ENCODE data around the gene GABPA. TPM values are rescaled to one million over a fixed set of nuclear protein-coding genes. Genes with fewer than 3 reads are reported as not detected.

Gene GABPA
- total RNA-seq, 1 donor from 2014 or later, result 15.8 TPM

- TF ChIP-seq, protein P1, sequence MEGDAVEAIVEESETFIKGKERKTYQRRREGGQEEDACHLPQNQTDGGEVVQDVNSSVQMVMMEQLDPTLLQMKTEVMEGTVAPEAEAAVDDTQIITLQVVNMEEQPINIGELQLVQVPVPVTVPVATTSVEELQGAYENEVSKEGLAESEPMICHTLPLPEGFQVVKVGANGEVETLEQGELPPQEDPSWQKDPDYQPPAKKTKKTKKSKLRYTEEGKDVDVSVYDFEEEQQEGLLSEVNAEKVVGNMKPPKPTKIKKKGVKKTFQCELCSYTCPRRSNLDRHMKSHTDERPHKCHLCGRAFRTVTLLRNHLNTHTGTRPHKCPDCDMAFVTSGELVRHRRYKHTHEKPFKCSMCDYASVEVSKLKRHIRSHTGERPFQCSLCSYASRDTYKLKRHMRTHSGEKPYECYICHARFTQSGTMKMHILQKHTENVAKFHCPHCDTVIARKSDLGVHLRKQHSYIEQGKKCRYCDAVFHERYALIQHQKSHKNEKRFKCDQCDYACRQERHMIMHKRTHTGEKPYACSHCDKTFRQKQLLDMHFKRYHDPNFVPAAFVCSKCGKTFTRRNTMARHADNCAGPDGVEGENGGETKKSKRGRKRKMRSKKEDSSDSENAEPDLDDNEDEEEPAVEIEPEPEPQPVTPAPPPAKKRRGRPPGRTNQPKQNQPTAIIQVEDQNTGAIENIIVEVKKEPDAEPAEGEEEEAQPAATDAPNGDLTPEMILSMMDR (IDR thresholded peaks at IDR 0.05; ENCODE audit: insufficient read depth, low read length, severe bottlenecking), result no peak
- no peaks in the 10 kb centered on the region for H3K36me3 ChIP-seq (ENCODE audit: control insufficient read depth, insufficient read depth, low read length)
Measured at GRCh38 chr21:25734654-25734903, 193 bp upstream of the GABPA start.

DNA sequence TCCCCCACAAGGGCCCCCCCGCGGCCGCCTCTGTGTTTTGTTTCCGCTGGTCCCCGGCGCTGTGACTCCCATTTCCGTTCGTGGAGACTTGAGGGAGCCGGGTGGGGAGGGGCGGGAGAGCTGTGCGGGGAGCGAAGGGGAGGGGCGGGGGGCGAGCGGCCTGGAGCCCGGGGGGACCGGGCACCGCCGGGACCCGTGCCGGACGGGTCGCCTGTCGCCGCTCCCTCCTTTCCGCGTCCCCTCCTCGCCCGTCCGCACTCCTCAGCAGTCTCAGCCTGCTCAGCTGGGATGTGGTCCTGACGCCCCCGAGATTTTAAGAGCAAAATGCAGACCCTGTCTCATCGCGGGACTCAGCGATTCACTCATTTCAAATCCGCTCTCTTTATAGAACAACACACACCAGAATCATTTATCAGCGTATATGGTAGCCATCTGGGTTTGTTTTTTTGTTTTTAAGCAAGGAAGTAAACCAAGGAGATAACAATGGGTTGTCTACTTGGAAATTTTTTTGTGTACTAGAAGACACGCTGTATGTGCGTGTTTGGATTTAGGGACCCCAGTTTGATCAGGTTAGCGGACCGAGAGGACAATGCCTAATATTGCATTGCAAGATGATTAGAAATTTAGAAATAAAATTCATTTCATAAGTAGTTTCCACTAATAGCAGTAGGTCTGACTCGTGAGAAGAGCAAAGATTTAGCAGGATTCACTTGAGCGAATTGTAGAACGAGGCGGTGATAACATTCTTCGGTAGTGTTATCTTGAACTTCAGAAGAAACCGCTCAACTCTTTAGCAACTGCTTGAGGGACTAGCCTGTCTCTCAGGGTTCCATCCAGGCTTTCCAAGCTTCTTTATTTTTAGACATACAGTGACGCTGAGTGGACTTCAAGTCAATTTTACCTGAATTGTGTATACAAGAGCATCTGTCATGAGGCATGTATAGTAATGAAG lies 1.1 kb downstream of the GABPA start:
- TF ChIP-seq, protein P1 (IDR thresholded peaks at IDR 0.05; ENCODE audit: insufficient read depth, low read length, severe bottlenecking), result no peak
- Histone ChIP-seq H3K4me3 (ENCODE audit: low read depth, low read length) (peak overlapping the region; percentile 91), H3K36me3 (ENCODE audit: control insufficient read depth, insufficient read depth, low read length) (no peaks in the 10 kb centered on the region), H3K27me3 (ENCODE audit: control insufficient read depth, insufficient read depth, low read length) (no peaks in the 10 kb centered on the region)
- DNase-seq (ENCODE audit: low read depth) (peak; percentile 40), FAIRE-seq (no peak)

More at GRCh38 chr21:25734654-25734903, 193 bp upstream of the GABPA start:
- H3K27me3 ChIP-seq (ENCODE audit: control insufficient read depth, insufficient read depth, low read length), result no peaks in the 10 kb centered on the region
- DNase-seq (ENCODE audit: low read depth) (no peak), FAIRE-seq (no peak)
- peak overlapping the region; percentile 91 for H3K4me3 ChIP-seq (ENCODE audit: low read depth, low read length)

DNA sequence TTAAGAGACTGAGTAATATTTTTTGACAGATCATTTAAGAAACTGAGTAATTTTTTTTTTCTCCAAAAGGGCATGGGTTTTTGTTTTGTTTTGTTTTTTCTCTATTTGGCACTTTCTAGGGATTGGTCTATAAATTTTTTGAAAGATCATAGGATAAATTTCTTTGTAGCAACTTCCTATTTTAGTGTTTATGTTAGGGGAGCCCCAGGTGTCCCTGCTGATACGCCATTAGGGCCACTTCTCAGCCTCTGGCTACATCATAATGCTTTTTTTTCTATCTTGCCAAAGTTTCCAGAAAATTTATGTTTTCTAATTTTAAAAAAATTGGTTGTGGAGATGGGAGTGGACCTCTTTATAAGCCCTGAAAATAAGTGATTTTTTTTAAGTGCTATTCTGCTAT lies 2.6 kb downstream of the GABPA start:
- no peak overlapping the region for H3K4me3 ChIP-seq (ENCODE audit: low read depth, low read length)
- DNase-seq (ENCODE audit: low read depth), result no peak
- no peak for FAIRE-seq

GRCh38 chr21:25742900-25743299 lies 8.1 kb downstream of the GABPA start:
- DNase-seq (ENCODE audit: low read depth) (peak; percentile 56), FAIRE-seq (no peak)
- Histone ChIP-seq H3K36me3 (ENCODE audit: control insufficient read depth, insufficient read depth, low read length) (no peaks in the 10 kb centered on the region), H3K4me3 (ENCODE audit: low read depth, low read length) (no peak overlapping the region), H3K27me3 (ENCODE audit: control insufficient read depth, insufficient read depth, low read length) (no peaks in the 10 kb centered on the region)
- TF ChIP-seq, protein P1 (IDR thresholded peaks at IDR 0.05; ENCODE audit: insufficient read depth, low read length, severe bottlenecking), result no peak

More for the DNA sequence above, 2.6 kb downstream of the GABPA start:
- no peaks in the 10 kb centered on the region for H3K27me3 ChIP-seq (ENCODE audit: control insufficient read depth, insufficient read depth, low read length)
- no peaks in the 10 kb centered on the region for H3K36me3 ChIP-seq (ENCODE audit: control insufficient read depth, insufficient read depth, low read length)
- TF ChIP-seq, protein P1 (IDR thresholded peaks at IDR 0.05; ENCODE audit: insufficient read depth, low read length, severe bottlenecking), result no peak

DNA sequence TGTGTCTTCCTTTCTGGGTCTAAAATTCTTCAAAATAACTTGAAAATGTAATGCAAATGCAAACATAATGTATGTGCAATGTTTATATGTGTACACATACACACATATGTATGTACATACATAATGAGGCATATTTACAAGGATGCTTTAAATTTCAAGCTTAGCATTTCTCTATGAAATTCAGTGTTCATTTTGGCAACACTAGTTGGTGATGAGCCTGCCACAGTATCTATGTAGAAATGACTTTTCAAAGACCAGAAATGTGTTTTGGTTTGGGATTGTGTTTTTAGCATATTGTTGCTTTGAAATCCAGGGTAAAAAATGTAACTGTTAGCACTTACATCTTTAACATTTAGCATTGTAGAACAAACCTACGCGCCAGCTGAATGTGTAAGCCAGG lies 10.1 kb downstream of the GABPA start:
- Histone ChIP-seq H3K36me3 (ENCODE audit: control insufficient read depth, insufficient read depth, low read length) (no peaks in the 10 kb centered on the region), H3K4me3 (ENCODE audit: low read depth, low read length) (no peak overlapping the region), H3K27me3 (ENCODE audit: control insufficient read depth, insufficient read depth, low read length) (no peaks in the 10 kb centered on the region)
- FAIRE-seq (no peak), DNase-seq (ENCODE audit: low read depth) (no peak)
- TF ChIP-seq, protein P1 (IDR thresholded peaks at IDR 0.05; ENCODE audit: insufficient read depth, low read length, severe bottlenecking), result no peak
